ENCODE results near the gene DLG2.
"Not testable (repeated sequence)": the region's sequence is repeated elsewhere in the genome, so short reads cannot be mapped to it uniquely, and the experiment has no call there.

The DLG2 gene

DNA sequence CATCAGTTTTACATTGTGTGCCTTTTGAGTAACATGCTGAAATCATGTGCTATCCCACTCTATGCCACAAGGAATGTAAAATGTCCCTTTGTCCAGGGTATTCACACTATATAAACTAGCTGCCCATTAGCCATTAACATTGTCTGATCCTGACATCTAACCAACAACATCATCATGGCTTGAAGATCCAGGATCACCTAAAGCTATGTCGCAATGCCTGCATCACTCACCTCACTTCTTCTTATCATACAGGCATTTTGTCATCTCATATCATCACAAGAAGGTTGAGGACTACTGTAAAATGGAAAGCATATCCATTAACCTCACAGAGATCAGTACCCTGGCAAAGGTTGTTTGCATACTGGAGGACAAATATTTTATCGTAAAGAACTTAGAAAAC, 742.3 kb downstream of the DLG2 start:
- no peak for DNase-seq

DNA sequence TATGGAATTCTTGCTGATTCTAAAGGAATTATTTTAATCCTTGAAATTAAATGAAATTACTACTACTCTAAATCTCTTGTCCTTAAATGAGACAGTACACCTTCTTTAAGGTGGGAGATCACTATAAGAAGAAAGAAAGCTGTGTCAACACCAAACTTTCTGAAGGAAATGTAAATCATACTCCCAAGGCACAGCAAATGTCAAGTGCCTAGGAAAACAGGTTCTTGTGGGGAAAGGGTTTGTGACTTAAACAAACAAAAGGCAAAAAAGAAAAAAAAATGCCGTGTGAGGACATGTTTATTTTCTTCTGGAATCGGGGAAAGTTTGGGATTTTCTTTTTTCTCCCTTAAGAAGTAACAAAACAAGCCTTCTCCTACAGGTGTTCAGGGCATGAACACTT, 745.1 kb downstream of the DLG2 start:
- DNase-seq, result no peak

DNA sequence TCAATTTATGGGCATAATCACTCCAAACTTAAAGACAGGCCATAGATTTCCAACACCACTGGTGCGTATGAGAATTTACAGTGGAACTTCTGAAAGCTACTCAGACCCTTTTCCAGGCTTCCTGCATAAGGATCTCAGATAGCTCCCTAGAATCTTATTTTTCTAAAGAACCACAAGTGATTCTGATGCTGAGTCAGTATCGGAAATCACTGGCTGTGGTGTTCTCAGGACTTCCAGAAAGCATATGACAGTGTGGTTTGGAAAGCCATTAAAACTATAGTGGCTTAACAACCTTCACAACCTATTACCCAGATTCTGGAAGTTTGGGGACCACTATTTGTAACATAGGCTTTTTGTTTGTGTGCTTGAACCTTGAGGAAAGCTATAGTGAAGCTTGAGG, 756.0 kb downstream of the DLG2 start:
- no peak for DNase-seq

DNA sequence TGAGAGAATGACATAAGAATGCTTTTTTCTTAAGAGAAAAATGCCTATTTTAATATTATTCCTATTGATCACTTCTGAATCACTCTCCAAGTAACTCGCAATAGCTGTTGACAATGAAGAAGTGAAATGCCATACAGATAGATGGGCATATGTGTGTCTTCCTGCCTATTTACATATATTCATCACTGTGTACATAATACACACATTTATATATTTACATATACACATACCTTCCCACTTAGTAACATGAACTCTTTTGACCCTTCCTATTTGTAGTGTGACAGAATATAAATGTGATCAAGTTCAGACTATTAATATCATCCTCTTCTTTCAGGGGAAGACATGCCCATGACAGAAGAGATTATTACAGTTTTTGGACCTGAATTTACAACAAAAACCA, 756.7 kb downstream of the DLG2 start:
- DNase-seq, result no peak

DNA sequence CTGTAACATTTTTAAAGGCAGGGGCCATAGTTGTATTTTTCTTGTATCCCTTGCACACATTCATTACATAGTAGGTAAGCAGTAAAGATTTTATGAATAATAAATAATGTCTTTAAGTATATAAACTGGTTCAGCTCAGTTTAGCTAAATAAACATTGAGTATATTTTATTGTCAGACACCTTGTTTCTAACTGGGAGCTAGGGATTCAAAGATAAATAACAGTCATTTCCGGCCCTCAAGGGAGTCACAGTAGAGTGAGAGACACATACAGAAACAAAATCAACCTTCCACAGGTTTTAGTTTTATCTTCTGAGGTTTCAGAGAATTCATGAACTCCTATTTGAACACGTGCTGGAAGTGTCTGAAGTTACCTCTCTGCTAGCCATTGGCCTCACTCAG, 760.2 kb downstream of the DLG2 start:
- DNase-seq, result no peak

DNA sequence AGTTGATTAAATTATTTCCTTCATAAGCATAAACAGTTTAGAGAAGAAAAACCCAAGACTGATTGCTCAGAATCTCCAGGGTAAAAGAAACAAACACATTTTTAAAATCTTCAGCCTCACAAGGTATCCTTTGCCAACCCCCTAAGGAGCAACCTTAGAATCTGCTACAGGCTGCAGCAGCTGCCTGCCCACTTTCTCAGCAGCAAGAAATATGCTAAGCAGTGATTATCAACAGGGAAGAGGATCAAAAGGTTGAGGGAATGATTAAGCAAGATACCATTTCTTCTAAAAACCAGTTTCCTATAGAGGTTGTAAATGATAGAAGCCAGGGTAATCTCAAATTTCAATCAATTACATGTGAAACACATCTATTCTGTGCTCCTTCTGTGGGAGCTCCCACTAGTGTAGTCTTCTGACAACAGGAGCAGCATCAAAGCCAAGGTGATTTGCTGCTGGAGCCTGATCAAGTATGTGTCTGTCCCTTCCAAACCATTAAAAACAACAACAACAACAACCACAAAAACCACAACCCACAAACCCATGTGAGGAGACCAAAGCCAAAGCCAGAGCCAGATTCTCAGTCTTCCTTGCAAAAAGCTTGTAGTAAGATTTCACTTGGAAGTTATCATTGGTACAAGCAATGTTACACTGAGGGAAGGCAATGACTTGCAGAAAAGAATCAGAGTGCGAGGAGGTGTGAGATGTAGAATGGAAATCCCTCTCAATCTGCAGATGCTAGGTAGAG, 761.2 kb downstream of the DLG2 start:
- DNase-seq, result no peak

DNA sequence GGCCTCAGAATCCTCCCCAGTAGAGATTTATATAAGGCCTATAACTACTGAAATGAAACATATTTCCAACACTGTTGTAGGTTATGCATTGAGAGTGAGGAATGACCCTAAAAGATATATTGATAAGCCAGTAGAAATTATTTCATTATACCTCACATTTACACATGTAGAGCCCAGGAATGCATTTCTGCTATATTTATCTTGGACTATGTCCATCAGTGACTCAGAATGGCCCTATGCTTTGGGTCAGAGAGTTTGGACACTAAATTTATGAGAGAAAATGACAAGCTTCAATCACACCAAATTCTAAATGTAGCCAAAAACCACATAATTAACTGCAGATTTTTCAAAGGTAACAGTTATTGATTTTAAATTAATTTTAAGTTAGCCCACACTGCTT, 761.9 kb downstream of the DLG2 start:
- DNase-seq, result no peak

DNA sequence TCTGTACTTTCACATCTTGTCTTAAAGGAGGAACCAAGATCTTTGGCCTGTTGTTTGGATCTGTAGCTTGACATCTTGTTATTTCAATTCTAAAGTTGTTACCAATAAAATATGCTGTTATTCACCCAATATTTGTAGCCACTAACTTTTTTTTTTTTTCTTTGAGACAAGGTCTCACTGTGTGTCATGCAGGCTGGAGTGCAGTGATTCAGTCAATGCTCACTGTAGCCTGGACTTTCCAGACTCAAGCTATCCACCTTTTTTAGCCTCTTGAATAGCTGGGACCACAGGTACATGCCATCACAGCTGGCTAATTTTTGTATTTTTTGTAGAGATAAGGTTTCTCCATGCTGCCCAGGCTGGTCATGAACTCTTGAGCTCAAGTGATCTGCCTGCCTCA, 769.4 kb downstream of the DLG2 start:
- no peak for DNase-seq

DNA sequence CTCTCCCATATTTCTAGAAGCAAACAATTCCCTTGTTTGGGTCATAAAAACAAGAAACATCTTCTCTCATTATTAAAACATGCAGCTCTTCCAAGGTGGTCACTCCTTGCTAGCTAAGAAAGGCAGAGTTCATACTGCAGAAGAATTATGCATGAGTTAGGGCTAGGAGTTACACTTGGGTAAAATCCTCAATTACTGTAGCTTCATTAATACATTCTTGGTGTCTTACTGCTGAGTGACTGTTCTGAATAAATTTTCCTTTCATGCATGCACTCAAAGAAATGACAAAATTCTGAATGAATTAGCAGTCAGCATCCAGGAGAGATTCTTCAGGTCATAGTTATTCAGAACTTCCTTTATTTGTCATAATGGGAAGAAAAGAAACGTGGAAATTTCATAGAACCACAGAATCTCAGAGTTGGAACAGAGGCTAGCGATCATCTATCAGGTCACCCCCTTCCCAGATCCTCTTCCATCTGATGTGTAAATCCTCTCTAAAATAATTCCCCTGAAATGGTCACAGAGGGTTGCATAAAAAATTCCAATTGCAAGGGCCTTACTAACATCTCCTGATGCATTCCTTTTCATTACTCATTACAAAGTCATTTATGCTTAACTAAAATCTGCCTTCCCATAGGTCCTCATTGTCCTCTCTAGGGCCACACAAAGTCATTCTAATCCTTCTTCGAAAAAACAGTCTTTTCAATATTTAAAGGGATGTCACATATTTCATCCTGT, 771.5 kb downstream of the DLG2 start:
- no peak for DNase-seq

DNA sequence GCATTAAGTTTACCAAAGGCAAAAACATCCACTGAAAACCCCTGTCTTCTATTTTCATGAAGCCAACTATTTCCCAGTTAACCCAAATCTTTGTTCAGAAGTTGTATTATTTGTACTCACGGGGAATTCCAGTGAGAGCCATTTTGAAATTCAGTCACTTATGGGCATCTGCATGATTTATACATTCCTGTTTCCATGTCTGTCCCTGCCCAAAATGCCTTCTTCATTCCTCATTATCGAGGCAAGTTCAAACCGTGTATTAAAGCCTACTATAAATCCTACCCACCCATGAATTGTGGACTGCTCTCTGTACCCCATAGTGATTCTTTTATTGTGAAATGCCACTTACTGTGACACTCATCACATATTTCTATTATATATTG, 772.7 kb downstream of the DLG2 start:
- DNase-seq, result no peak

DNA sequence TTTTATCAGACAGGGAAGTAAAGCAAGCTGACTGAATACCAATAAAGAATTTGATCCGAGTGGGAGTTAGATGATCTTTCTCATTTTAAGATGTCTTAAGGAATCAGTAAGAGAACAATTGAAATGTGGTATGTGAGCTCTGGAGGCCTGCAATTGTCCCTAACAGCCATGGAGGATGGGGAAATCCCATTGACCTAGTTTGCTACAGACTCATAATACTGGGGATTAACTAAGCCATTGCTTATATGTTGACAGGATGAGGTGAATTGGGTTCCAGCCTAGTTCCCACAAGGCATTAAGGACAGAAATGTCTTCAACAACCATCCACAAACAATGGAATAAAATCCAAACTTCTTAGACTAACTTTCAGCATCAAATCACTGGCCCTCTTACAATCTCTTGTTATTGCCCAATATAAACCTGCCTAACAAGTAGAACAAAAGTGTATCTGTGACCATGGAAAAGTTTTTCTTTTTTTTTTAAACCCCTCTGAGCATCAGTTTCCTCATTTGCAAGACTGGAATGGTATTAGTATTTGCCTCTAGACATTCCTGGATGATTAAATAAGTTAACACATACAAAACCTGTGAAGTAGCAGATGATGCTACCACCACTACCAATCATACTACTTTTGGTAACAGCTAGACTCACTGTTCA, 773.2 kb downstream of the DLG2 start:
- DNase-seq, result no peak

DNA sequence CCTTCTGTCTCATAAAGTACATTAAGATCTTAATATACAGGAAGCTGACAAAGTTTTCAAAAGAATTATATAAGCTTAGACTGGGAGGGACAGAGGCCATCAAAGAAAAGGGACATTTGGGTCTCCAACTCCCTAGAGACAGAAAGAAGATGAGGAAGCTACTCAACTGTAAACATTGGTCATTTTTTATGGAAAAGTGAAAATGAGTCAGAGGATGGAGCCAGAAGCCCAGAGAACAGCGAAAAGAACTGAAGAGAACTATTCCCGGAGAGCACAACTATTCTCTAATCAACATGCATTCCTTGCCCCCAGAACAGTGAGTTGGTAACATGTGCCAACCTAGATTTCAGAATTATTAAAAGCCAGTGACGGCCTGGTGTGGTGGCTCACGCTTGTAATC, 779.3 kb downstream of the DLG2 start:
- no peak for DNase-seq

DNA sequence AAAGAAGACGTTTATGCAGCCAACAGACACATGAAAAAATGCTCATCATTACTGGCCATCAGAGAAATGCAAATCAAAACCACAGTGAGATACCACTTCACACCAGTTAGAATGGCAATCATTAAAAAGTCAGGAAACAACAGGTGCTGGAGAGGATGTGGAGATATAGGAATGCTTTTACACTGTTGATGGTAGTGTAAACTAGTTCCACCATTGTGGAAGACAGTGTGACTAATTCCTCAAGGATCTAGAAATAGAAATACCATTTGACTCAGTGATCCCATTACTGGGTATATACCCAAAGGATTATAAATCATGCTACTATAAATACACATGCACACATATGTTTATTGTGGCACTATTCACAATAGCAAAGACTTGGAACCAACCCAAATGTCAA, 786.9 kb downstream of the DLG2 start:
- not testable (repeated sequence) for DNase-seq

DNA sequence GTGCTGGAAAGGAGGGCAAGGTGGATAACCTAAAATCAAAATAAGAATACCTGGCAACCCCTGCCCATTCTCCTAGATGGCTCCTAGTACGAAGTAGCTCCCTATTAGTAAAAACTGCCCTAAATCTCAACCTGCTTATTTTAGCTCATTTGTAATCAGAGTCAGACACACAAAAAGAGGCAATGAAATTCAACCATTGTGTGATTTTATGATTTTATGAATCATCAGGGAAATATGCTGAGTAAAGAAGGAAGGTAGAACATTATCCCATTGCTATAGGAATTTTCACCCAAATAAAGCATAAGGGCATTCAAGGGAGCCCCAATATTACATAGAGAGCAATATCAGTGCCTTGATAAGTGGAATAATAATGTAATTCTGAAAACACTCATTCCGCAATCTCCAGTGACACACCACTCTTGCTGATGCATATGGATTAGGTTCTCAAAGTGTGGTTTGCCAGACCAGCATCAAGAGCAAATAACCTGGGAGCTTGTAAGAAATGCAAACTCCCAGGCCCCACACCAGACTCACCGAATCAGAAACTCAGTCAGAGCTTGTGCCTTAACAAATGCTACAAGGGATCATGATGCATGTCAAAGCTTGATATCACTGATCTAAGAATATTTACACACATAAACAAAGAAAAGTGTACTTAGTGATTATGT, 789.6 kb downstream of the DLG2 start:
- no peak for DNase-seq

DNA sequence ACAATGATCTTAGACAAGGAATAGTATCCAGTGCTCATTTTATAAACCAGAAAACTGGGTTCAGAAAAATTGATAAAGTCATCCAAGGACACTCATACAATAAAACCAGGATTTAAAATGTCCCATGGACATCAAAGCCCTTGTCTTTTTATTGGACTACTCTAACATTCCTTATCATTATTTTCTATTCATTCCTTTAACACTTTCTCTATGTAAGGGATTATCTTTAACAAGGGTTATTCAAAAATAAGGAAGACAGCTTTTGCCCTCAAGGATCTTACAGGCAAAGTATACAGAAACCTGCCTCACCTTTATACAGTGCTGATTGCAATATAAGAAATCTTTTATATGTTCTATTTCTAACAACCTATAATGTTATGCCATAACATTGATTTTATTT, 790.8 kb downstream of the DLG2 start:
- DNase-seq, result no peak

DNA sequence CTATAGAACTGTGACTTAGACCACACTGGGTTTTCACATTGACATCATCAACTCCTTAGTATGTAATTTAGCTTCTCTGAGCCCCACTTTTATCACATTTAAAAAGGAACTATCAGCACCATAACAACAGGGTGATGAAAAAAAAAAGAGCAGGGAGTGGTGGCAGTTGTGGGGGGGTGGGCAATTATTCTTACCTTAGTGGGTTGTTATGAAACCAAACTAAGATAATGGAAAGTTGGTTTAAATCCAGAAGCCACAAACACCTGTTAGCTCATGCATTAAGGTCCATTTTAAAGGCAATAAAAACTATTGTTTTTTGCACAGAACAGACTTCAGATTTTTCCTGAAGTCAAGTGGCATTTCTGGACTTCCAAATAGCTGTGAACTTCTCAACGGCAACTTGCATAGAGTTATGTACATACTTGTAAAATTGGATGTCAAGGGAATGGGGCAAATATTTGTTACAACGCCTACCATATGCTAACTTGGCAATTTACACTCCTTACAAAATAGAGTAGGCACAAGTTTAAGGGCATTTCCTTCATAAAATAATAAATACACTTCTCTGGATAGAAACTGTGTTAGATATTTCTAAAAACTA, 793.6 kb downstream of the DLG2 start:
- no peak for DNase-seq

DNA sequence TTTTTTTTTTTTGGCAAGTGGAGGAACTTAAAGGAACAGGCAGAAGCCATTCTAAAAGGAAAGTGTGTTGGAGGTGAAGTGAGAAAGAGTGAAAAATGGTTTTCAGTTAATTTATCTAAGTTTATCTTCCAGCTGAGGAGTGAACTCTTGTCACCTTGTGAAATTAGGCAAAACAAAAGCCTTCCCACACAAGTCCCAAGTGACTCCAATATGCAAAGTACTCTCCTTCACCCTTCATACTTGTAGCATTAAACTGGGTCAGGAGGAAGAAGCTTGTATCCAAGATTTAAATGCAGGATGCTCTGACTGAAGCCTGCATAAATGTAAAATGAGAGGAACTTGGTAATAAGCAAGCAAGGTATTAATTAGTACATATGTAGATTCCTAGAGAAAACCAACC, 796.8 kb downstream of the DLG2 start:
- DNase-seq, result no peak

DNA sequence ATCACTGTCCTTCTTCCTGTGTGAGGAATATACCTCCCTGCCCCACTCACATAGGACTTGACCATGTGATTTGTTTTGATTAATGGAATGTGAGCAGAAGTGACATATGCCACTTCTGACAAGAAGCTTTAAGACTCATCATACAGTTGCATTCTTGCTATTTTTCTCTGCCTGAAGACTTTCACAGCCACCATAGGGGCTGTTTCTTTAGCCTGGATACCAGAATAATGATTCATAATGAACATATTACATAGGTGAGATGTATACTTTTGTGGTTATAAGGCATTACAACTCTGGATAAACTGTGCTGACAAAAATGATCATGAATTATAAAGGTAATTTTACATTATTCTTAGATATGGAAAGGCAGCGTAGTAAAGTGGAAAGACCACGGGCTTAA, 798.0 kb downstream of the DLG2 start:
- DNase-seq, result no peak

DNA sequence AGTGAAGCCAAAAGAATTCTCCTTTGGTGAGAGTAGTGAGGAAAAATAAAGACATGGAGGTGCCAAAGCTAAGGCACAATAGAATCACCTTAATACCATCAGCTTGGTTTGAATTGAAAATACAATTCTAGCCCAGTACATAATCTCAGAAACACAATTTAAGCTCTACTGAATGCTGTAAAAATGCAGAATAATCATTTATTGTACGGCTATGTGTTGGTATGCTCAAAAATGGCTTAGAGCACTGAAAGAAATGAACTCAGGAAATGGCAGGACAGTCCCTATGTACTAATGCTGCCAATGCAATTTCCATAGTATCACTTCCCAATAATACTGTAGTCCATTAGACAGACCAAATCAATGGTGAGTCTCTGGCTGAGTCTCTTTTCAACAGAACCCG, 798.5 kb downstream of the DLG2 start:
- no peak for DNase-seq

DNA sequence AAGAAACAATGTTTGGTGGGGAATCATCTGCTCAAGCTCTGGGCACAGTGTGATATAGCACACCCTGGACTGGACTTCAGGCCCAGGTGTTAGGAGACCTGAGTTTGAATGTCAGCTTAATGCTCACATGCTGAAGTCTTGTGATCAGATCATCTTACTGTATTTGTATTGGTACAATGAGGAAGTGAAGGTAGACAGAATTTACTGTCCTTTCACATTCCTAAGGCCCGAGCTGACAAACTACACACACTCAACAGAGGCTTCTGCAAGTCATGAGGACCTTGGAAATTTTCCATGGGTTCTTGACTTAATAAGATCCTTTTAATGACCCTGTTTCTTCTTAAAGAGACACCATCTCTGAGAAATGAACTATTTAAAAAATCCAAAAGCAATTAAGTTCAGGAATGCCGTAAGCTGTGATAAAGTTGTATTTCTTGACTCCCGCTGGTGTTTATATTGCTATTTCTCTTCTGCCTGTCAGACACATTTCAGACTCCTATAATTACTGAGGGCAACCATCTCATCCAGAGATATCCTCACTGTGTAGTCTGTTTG, 802.0 kb downstream of the DLG2 start:
- DNase-seq, result no peak

DNA sequence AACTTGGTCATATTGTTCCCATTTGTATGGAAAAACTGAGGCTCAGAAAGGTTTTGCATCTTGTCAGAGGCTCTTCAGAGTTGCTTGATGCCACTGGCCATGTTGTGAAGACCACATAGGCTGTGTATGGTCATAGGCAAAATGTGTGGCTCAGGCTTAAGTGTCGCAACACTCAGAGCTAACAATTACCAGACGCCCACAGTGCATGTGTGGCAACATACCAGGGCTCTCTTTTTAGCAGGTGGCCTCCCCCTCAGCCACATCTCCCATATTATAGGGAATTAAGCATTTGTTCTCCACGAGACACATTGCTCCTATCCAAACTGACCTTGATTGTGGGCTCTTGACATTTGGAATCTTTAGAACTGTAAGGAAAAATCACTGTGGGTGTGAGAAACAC, 802.5 kb downstream of the DLG2 start:
- DNase-seq, result no peak

DNA sequence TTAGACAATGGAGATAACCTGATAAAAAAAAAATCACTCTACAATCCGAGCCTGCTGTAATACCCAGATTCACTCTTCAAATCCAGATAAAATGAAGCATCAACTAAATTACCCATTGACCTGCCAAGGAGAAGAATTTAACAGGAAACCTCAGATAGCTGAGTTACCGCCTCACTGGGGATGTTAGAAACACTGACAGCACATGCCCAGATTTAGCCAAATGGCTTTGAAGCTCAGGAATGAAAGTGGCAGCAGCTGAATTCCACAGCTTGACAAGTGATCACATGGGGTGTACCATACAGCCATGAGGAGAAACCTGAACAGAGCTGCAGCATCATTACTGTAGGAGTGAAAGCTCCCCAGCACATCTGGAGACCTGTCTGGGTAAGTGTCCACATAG, 807.6 kb downstream of the DLG2 start:
- DNase-seq, result no peak

DNA sequence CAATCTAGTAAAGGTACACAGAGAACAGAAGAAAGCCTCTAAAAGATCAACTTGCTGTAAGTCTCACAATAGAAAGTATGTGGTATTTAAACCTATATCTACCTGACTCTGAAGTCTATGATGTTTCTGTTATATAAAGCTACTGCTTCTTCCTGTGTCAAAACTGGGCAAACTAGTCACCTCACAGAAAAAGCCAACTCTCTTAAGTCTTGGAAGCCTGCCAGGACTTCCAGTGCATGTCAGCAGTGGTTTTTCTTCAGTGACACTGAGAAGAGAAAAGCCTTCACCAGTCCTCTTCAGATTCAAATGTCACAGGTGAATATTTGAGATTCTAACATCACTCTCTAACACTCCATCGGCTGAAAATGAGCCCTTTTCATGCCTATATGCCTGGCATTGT, 808.0 kb downstream of the DLG2 start:
- DNase-seq, result no peak

All from inflammatory macrophage treated with lipopolysaccharide for 4 hours (primary cell).